GM12878 (cell line): ENCODE data around the gene NRM. TPM values are rescaled to one million over a fixed set of nuclear protein-coding genes. Genes with fewer than 3 reads are reported as not detected.

Experiments
- CHD2 ChIP-seq: IDR thresholded peaks from 2 replicates; pipeline ENCODE4 v1.6.1; 2011; ENCODE audit warnings: low read depth, low read length, improper control_type of control experiment, borderline replicate concordance
- EGR1 ChIP-seq, 2 experiments: IDR thresholded peaks; 1 replicate in 1 of 2; 2 replicates in 1 of 2; pipeline ENCODE4 v1.6.1; 2011 to 2012; ENCODE audit warnings: low read depth in 2 of 2, low read length in 2 of 2, borderline replicate concordance in 1 of 2, mild to moderate bottlenecking in 1 of 2, moderate library complexity in 1 of 2
- ESRRA ChIP-seq: IDR thresholded peaks from 2 replicates; pipeline ENCODE4 v1.6.1; 2012; ENCODE audit warnings: mild to moderate bottlenecking, low read length, improper control_type of control experiment
- ETV6 ChIP-seq, 2 experiments: fragments of 450-650 bp in 1 of 2; IDR thresholded peaks in 1 of 2; conservative IDR thresholded peaks in 1 of 2; 2 replicates each; pipeline ENCODE4 v1.6.1; 2014; ENCODE audit warnings: antibody characterized with exemption in 1 of 2, borderline replicate concordance in 1 of 2, low read depth in 1 of 2, mild to moderate bottlenecking in 1 of 2, moderate library complexity in 1 of 2
- FOXM1 ChIP-seq: IDR thresholded peaks from 2 replicates; pipeline ENCODE4 v1.6.1; 2012; ENCODE audit warnings: low read depth, mild to moderate bottlenecking, inconsistent platforms, low read length, moderate library complexity
- HDGF ChIP-seq: fragments of 450-650 bp; IDR thresholded peaks from 2 replicates; pipeline ENCODE4 v1.6.1; 2016; ENCODE audit warnings: antibody characterized with exemption
- IKZF1 ChIP-seq: fragments of 450-650 bp; conservative IDR thresholded peaks from 2 replicates; pipeline ENCODE4 v1.6.1; 2017; ENCODE audit warnings: antibody characterized with exemption, mild to moderate bottlenecking
- KAT2A ChIP-seq: conservative IDR thresholded peaks from 2 replicates; pipeline ENCODE4 v1.6.1; 2011; ENCODE audit warnings: low read depth, low read length; ENCODE audit not compliant: control insufficient read depth
- MEF2B ChIP-seq: fragments of 450-650 bp; IDR thresholded peaks from 2 replicates; pipeline ENCODE4 v1.6.1; 2018; ENCODE audit warnings: mild to moderate bottlenecking, moderate library complexity; ENCODE audit not compliant: partially characterized antibody, poor library complexity, severe bottlenecking
- MTA2 ChIP-seq: fragments of 450-650 bp; IDR thresholded peaks from 2 replicates; pipeline ENCODE4 v1.6.1; 2016; ENCODE audit warnings: low read depth, mild to moderate bottlenecking, moderate library complexity
- MTA3 ChIP-seq: IDR thresholded peaks from 2 replicates; pipeline ENCODE4 v1.6.1; 2012; ENCODE audit warnings: low read length, inconsistent platforms, borderline replicate concordance
- NBN ChIP-seq: fragments of 450-650 bp; IDR thresholded peaks from 2 replicates; pipeline ENCODE4 v1.6.1; 2016
- RFX5 ChIP-seq: IDR thresholded peaks from 2 replicates; pipeline ENCODE4 v1.6.1; 2011; ENCODE audit warnings: low read depth, low read length, improper control_type of control experiment
- SUPT20H ChIP-seq: IDR thresholded peaks from 2 replicates; pipeline ENCODE4 v1.6.1; 2011; ENCODE audit warnings: low read depth, mild to moderate bottlenecking, low read length, moderate library complexity, borderline replicate concordance; ENCODE audit not compliant: control insufficient read depth
- SUZ12 ChIP-seq: fragments of 200-600 bp; sonication (generic); IDR thresholded peaks from one replicate; pipeline ENCODE4 v1.6.1; 2018; ENCODE audit warnings: antibody characterized with exemption, mild to moderate bottlenecking; ENCODE audit not compliant: unreplicated experiment
- TAF1 ChIP-seq: IDR thresholded peaks from 2 replicates; pipeline ENCODE4 v1.6.1; 2011; ENCODE audit warnings: mild to moderate bottlenecking, low read depth, low read length, borderline replicate concordance
- TARDBP ChIP-seq: IDR thresholded peaks from 2 replicates; pipeline ENCODE4 v1.6.1; 2016; ENCODE audit warnings: borderline replicate concordance
- TCF3 ChIP-seq: IDR thresholded peaks from 2 replicates; pipeline ENCODE4 v1.6.1; 2012; ENCODE audit warnings: low read depth, mild to moderate bottlenecking, low read length, borderline replicate concordance; ENCODE audit not compliant: insufficient read depth
- YY1 ChIP-seq: IDR thresholded peaks from 2 replicates; pipeline ENCODE4 v1.6.1; 2011; ENCODE audit warnings: low read depth, mild to moderate bottlenecking, low read length
- ZBED1 ChIP-seq: IDR thresholded peaks from 2 replicates; pipeline ENCODE4 v1.6.1; 2016; ENCODE audit warnings: borderline replicate concordance
- ZBTB33 ChIP-seq: fragments of 450-650 bp; IDR thresholded peaks from 2 replicates; pipeline ENCODE4 v1.6.1; 2017; ENCODE audit warnings: mild to moderate bottlenecking
- ZNF207 ChIP-seq: fragments of 450-650 bp; IDR thresholded peaks from 2 replicates; pipeline ENCODE4 v1.6.1; 2014; ENCODE audit warnings: antibody characterized with exemption, mild to moderate bottlenecking, borderline replicate concordance
- ZNF24 ChIP-seq: fragments of 450-650 bp; IDR thresholded peaks from 2 replicates; pipeline ENCODE4 v1.6.1; 2017; ENCODE audit warnings: antibody characterized with exemption, mild to moderate bottlenecking
- polyA plus RNA-seq, 11 experiments: library from polyadenylated mRNA; depleted of rRNA in 4 of 11; unstranded in 6 of 11; stranded (reverse) in 5 of 11; fragments of >200 nt; fragmentation: Nextera tagmentation in 4 of 11; fragmentation: Illumina TruSeq in 1 of 11; extraction: Ambion mirVana in 4 of 11; extraction: Trizol in 1 of 11; gene quantifications; 1 replicate in 1 of 11; 2 replicates in 10 of 11; pipeline versions ENCODE4 v1.2.1 to v1.2.3, GENCODE V29; 2011 to 2016; ENCODE audit warnings: inconsistent platforms in 2 of 11, missing spikeins in 2 of 11, low read depth in 1 of 11
- total RNA-seq, 4 experiments: library from RNA; depleted of rRNA in 3 of 4; stranded (reverse); fragments of >200 nt in 3 of 4; fragmentation: Illumina TruSeq in 1 of 4; extraction: Trizol in 1 of 4; gene quantifications; 2 replicates each; pipeline versions ENCODE4 v1.2.1 to v1.2.3, GENCODE V29; 2013 to 2021
- TF ChIP-seq, protein P1 (sequence below): IDR thresholded peaks from 2 replicates; pipeline ENCODE4 v1.6.1; 2011; ENCODE audit warnings: low read depth, mild to moderate bottlenecking, low read length, moderate library complexity, borderline replicate concordance; ENCODE audit errors: extremely low read depth

Gene NRM
- total and polyA plus RNA-seq, 10 of the 15 experiments (the other 5 are each of a cell fraction or from before 2014, with no cell fraction given): 15.4 to 46.7 (median 29.0) TPM

GRCh38 chr6:30686908-30687658 is 3.7 kb downstream of the NRM start (continued):
- TF ChIP-seq ZBTB33 (0 out of 2 replicates have a peak, but pooled peaks have one; percentile 12), IKZF1 (peak; percentile 99), ETV6 (conservative IDR thresholded peaks at IDR 0.05 in 1 of 2, IDR thresholded peaks at IDR 0.05 in 1 of 2; ENCODE audit: borderline replicate concordance in 1 of 2, low read depth in 1 of 2) (peak in 1 of 2 experiments; percentile 58; a peak in 1 of 4 replicates), KAT2A (no peak), MTA2 (peak; percentile 77), SUZ12 (no peak), ZNF207 (no peak), ESRRA (no peak), CHD2 (peak; percentile 92), ZNF24 (no peak), FOXM1 (no peak), HDGF (peak; percentile 97), MEF2B (peak; percentile 98), TARDBP (no peak), MTA3 (no peak), ZBED1 (no peak; the same call in 1 of the 2 replicates), TAF1 (no peak), RFX5 (no peak), SUPT20H (no peak), NBN (peak; percentile 97), TCF3 (peak; percentile 100), YY1 (peak; percentile 20; the same call in 1 of the 2 replicates), EGR1 (IDR thresholded peaks at IDR 0.05; ENCODE audit: borderline replicate concordance in 1 of 2, low read depth in 2 of 2, low read length in 2 of 2) (peak in 1 of 2 experiments; percentile 82; a peak in 2 of 3 replicates)
- TF ChIP-seq, protein P1, sequence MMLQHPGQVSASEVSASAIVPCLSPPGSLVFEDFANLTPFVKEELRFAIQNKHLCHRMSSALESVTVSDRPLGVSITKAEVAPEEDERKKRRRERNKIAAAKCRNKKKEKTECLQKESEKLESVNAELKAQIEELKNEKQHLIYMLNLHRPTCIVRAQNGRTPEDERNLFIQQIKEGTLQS: no peak
